Stimulated activated CD8-positive, alpha-beta memory T cell treated with anti-CD3 and anti-CD28 coated beads, Interleukin-15, amount 100 ng/mL, for 48 hours (primary cell): ENCODE measurements around the gene NRXN3.

ENCODE experiments used
- DNase-seq, 2 donors: peaks; one replicate each; pipeline ENCODE4 v3.0.0-alpha.2; 2020; ENCODE audit warnings: low read depth in 2 of 2

NRXN3 gene

GRCh38 chr14:79791055-79791732 is 1621.0 kb downstream of the NRXN3 start:
- no peak for DNase-seq

- no peak for DNase-seq
Measured at GRCh38 chr14:79802093-79802492, 1631.9 kb downstream of the NRXN3 start.

GRCh38 chr14:79805636-79806035 is 1635.5 kb downstream of the NRXN3 start:
- DNase-seq, result no peak

- DNase-seq, result no peak
Measured at GRCh38 chr14:79809849-79810612, 1639.9 kb downstream of the NRXN3 start.

GRCh38 chr14:79820866-79821535 is 1650.8 kb downstream of the NRXN3 start:
- DNase-seq, result no peak

- no peak for DNase-seq
Measured at GRCh38 chr14:79822034-79822433, 1651.9 kb downstream of the NRXN3 start.

- no peak for DNase-seq
Measured at GRCh38 chr14:79825046-79825521, 1654.9 kb downstream of the NRXN3 start.

GRCh38 chr14:79826362-79826761 is 1656.2 kb downstream of the NRXN3 start:
- no peak for DNase-seq

- no peak for DNase-seq
Measured at GRCh38 chr14:79829405-79830166, 1659.4 kb downstream of the NRXN3 start.

GRCh38 chr14:79831195-79831892 is 1661.2 kb downstream of the NRXN3 start:
- DNase-seq, result no peak

- DNase-seq, result no peak
Measured at GRCh38 chr14:79833781-79834180, 1663.6 kb downstream of the NRXN3 start.

GRCh38 chr14:79834868-79835267 is 1664.7 kb downstream of the NRXN3 start:
- no peak for DNase-seq

- no peak for DNase-seq
Measured at GRCh38 chr14:79836577-79836976, 1666.4 kb downstream of the NRXN3 start.

GRCh38 chr14:79837699-79838098 is 1667.5 kb downstream of the NRXN3 start:
- DNase-seq, result no peak

- no peak for DNase-seq
Measured at GRCh38 chr14:79840103-79840502, 1669.9 kb downstream of the NRXN3 start.

- no peak for DNase-seq
Measured at GRCh38 chr14:79840831-79841230, 1670.7 kb downstream of the NRXN3 start.

- DNase-seq, result no peak
Measured at GRCh38 chr14:79841433-79841832, 1671.3 kb downstream of the NRXN3 start.

GRCh38 chr14:79842270-79842669 is 1672.1 kb downstream of the NRXN3 start:
- DNase-seq, result no peak

- no peak for DNase-seq
Measured at GRCh38 chr14:79852950-79853744, 1683.0 kb downstream of the NRXN3 start.

GRCh38 chr14:79855789-79856188 is 1685.6 kb downstream of the NRXN3 start:
- DNase-seq, result no peak
